Kidney (tissue), 14 donors: Measurements from ENCODE around the gene BABAM2. TPM values are rescaled to one million over a fixed set of nuclear protein-coding genes. Genes with fewer than 3 reads are reported as not detected.

ENCODE experiments used
- DNase-seq, 5 donors: peaks; one replicate each; pipeline ENCODE4 v3.0.0-alpha.2; 2013 to 2020
- FAIRE-seq: peaks from 2 replicates; lab custom pipeline; 2012; peaks lifted over from hg19 to GRCh38; lab: Jason Lieb, UNC
- H3K27ac ChIP-seq, 2 donors: one replicate each; pipeline ENCODE4 v1.7.0; 2013; ENCODE audit warnings: low read depth in 2 of 2, low read length in 2 of 2, inconsistent platforms in 1 of 2
- H3K27me3 ChIP-seq: one replicate; pipeline ENCODE4 v1.7.1; 2013; ENCODE audit warnings: low read length, inconsistent platforms; ENCODE audit not compliant: control insufficient read depth, insufficient read depth
- H3K36me3 ChIP-seq, 3 donors: one replicate each; pipeline versions ENCODE4 v1.7.0 to v1.7.1; 2013; ENCODE audit warnings: low read length in 3 of 3, control low read depth in 1 of 3, inconsistent platforms in 1 of 3; ENCODE audit not compliant: insufficient read depth in 3 of 3, control insufficient read depth in 2 of 3
- H3K4me1 ChIP-seq, 3 donors: one replicate each; pipeline versions ENCODE4 v1.7.0 to v1.7.1; 2013; ENCODE audit warnings: low read length in 3 of 3, inconsistent platforms in 1 of 3, low read depth in 1 of 3; ENCODE audit not compliant: control insufficient read depth in 2 of 3, insufficient read depth in 2 of 3
- H3K4me3 ChIP-seq, 3 donors: one replicate each; pipeline versions ENCODE4 v1.7.0 to v1.8.1; 2013; ENCODE audit warnings: low read length in 3 of 3, control low read depth in 1 of 3, inconsistent platforms in 1 of 3
- H3K9ac ChIP-seq, 3 donors: one replicate each; pipeline versions ENCODE4 v1.7.0 to v1.7.1; 2013; ENCODE audit warnings: low read length in 3 of 3, control low read depth in 1 of 3, inconsistent platforms in 1 of 3
- H3K9me3 ChIP-seq, 3 donors: one replicate each; pipeline versions ENCODE4 v1.7.0 to v1.7.1; 2013; ENCODE audit warnings: low read length in 3 of 3, control low read depth in 1 of 3, inconsistent platforms in 1 of 3; ENCODE audit not compliant: control insufficient read depth in 2 of 3, insufficient read depth in 1 of 3
- CTCF ChIP-seq: IDR thresholded peaks from 3 replicates; pipeline ENCODE4 v1.5.1; 2012; ENCODE audit warnings: mild to moderate bottlenecking, moderate library complexity, borderline replicate concordance; ENCODE audit not compliant: insufficient read depth; ENCODE audit errors: extremely low read depth
- intact Hi-C: fragments of 100-400 bp; cut with DNase I; formaldehyde crosslinking; loops from one replicate; pipeline ENCODE4 v1.11.1; 2022
- polyA plus RNA-seq: library from polyadenylated mRNA; stranded (reverse); fragments of 350-450 nt; fragmentation: Illumina TruSeq; extraction: RNeasy Lipid Tissue Mini Kit (QIAGEN cat#74804); gene quantifications from one replicate; pipeline ENCODE4 v1.2.3, GENCODE V29; 2014; ENCODE audit warnings: low read depth, low replicate concordance; ENCODE audit not compliant: insufficient read depth
- total RNA-seq: library from RNA; stranded (reverse); fragmentation: NEBNext Ultra II Directional; extraction: Animal tissue kit (Norgen Biotek cat#: 25700); gene quantifications from one replicate; pipeline ENCODE4 v1.2.1, GENCODE V29; 2021
- donor health status: control.
- donor health status: control.
- donor health status: control.
- donor health status: control.
- donor health status: control.
- donor health status: DM: yes; HTN: yes; CAD: no.
- donor health status: Normal renal cell carcinoma (clear cell type).

The BABAM2 gene
- total and polyA plus RNA-seq, 2 donors from 2014 or later: 68.4 to 74.1 TPM

DNA sequence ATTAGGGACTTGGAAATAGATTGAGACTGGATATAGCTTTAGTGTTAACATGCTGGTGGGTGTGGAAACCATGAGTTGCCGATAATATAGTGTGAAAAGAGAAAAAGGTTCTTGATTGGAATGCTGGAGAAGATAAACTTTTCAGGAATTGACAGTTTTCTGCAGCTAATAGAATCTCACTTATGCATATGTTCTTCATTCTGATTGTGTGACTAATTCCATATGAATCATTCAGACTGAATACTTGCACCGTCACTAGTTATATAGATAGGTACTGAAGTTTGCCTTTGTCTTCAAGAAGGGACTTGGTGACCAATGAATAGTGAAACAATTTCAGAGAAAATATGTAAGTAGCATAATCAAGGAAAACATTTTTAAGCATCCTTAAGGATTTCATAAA, 276.4 kb downstream of the BABAM2 start:
- H3K9me3 ChIP-seq: no peaks in the 10 kb centered on the region
- no peak overlapping the region for H3K27ac ChIP-seq
- H3K27me3 ChIP-seq: no peaks in the 10 kb centered on the region
- no peak for FAIRE-seq
- H3K4me1 ChIP-seq: peaks cover 2 to 17% (median 15%) of the 10 kb centered on the region in 3 donors
- intact Hi-C loops: no loop called here
- no peak overlapping the region for H3K9ac ChIP-seq
- no peaks in the 10 kb centered on the region for H3K36me3 ChIP-seq
- H3K4me3 ChIP-seq: no peak overlapping the region
- DNase-seq: no peak
- no peak for TF ChIP-seq CTCF

- Histone ChIP-seq H3K27me3 (no peaks in the 10 kb centered on the region), H3K36me3 (no peaks in the 10 kb centered on the region), H3K9me3 (no peaks in the 10 kb centered on the region), H3K27ac (no peak overlapping the region), H3K4me1 (peaks cover 2 to 17% (median 10%) of the 10 kb centered on the region in 3 donors), H3K9ac (no peak overlapping the region), H3K4me3 (no peak overlapping the region)
- TF ChIP-seq CTCF: no peak
- no peak for DNase-seq
- intact Hi-C loops: no loop called here
- FAIRE-seq: no peak
Measured at GRCh38 chr2:28168376-28168775, 277.8 kb downstream of the BABAM2 start.

DNA sequence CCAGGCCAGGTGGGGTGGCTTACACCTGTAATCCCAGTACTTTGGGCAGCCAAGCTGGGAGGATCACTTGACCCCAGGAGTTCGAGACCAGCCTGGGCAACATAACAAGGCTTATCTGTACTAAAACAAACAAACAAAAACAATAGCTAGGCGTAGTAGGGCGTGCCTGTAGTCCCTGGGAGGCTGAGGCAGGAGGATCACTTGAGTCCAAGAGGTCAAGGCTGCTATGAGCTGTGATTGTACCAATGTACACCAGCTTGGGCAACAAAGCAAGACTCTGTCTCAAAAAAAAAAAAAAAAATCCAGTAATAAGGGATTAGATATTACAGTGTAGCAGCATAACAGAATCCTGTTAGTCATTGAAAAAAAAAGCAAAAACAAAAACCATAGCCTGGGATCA, 279.0 kb downstream of the BABAM2 start:
- Histone ChIP-seq H3K4me1 (peaks cover 0 to 8% (median 0%) of the 10 kb centered on the region in 3 donors), H3K4me3 (no peak overlapping the region), H3K9me3 (no peaks in the 10 kb centered on the region), H3K27me3 (no peaks in the 10 kb centered on the region), H3K9ac (no peak overlapping the region), H3K27ac (no peak overlapping the region), H3K36me3 (no peaks in the 10 kb centered on the region)
- DNase-seq (no peak), FAIRE-seq (no peak)
- intact Hi-C loops: no loop called here
- no peak for TF ChIP-seq CTCF

DNA sequence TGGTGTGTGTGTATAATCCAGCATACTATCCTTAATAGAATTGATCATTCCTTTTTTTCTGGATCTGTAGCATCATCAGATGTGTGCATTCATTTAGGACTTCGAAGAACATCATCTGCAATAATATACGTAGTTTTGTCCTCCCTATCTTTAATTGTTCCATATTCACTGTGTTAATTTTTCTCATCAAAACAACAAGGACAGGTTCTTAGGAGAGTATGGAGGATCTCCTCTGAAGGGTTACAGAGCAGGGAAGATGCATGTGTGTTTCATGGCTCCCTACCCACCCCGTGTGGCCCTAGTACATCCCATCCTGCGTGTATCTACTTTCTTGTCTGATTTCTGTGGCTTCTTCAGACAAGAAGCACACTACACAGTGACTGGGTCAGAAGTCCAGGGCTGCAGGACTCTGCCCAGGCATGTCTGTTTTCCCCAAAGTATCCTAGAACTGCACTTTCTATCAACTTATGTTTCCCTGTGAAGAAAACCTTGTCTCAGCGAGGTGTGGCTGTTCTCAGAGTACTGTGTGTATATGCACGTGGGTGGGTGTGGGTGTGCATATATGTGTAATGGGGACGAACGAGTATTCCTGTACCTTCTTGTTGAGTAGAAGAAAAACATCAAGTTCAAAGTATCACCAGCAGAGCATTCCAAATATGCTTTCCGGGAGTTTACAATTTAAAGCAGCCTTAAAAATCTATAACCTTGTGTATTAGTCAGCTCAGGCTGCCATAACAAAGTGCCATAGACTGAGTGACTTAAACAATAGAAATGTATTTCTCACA, 281.8 kb downstream of the BABAM2 start:
- Histone ChIP-seq H3K4me3 (no peak overlapping the region), H3K9ac (no peak overlapping the region), H3K36me3 (peaks cover 0 to 4% (median 0%) of the 10 kb centered on the region in 3 donors), H3K4me1 (peaks cover 0 to 2% (median 0%) of the 10 kb centered on the region in 3 donors), H3K27me3 (no peaks in the 10 kb centered on the region), H3K27ac (no peak overlapping the region), H3K9me3 (peaks cover 0 to 6% (median 0%) of the 10 kb centered on the region in 3 donors)
- TF ChIP-seq CTCF: no peak
- intact Hi-C loops: no loop called here
- DNase-seq (no peak), FAIRE-seq (no peak)
